Measurements from ENCODE around the gene HDAC1. TPM values are rescaled to one million over a fixed set of nuclear protein-coding genes. Genes with fewer than 3 reads are reported as not detected.

Gene HDAC1
- total RNA-seq, 1 donor from 2014 or later = 52.9 TPM

DNA sequence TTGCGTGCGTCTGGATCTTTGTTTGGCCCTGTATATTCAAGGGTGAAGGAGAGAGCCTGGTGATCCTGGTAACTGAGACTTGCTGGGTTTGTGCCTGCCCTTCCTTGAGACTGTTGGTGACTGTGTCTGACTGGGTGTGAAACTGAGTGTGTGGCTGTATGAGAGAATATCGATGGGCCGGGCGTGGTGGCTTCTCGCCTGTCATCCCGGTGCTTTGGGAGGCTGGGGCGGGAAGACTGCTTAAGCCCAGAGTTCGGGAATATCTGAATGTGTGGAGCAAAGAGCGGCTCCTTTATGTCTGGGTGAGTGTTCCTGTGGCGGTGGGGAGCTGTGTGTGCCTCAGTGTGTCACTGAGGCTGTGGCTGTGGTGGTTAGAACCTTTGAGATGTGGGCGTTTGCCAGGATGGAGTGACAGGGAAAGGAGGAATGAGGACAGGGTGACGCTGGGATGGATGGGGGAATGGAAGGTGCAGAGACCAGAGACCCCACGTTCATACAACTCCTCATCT is 46.8 kb downstream of the HDAC1 start:
- Mint-ChIP-seq H3K9me3 (ENCODE audit: low read depth) (no peaks in the 10 kb centered on the region), H3K4me3 (ENCODE audit: unreplicated experiment) (no peak overlapping the region), H3K4me1 (ENCODE audit: low read depth) (peaks cover 17% of the 10 kb centered on the region), H3K27ac (ENCODE audit: unreplicated experiment) (no peak overlapping the region), H3K27me3 (ENCODE audit: low read depth) (no peaks in the 10 kb centered on the region), H3K36me3 (ENCODE audit: low read depth) (peaks cover 3% of the 10 kb centered on the region)
- DNase-seq (ENCODE audit: low spot score) = no peak
- TF ChIP-seq, protein P1, sequence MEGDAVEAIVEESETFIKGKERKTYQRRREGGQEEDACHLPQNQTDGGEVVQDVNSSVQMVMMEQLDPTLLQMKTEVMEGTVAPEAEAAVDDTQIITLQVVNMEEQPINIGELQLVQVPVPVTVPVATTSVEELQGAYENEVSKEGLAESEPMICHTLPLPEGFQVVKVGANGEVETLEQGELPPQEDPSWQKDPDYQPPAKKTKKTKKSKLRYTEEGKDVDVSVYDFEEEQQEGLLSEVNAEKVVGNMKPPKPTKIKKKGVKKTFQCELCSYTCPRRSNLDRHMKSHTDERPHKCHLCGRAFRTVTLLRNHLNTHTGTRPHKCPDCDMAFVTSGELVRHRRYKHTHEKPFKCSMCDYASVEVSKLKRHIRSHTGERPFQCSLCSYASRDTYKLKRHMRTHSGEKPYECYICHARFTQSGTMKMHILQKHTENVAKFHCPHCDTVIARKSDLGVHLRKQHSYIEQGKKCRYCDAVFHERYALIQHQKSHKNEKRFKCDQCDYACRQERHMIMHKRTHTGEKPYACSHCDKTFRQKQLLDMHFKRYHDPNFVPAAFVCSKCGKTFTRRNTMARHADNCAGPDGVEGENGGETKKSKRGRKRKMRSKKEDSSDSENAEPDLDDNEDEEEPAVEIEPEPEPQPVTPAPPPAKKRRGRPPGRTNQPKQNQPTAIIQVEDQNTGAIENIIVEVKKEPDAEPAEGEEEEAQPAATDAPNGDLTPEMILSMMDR (IDR thresholded peaks at IDR 0.05) = no peak

DNA sequence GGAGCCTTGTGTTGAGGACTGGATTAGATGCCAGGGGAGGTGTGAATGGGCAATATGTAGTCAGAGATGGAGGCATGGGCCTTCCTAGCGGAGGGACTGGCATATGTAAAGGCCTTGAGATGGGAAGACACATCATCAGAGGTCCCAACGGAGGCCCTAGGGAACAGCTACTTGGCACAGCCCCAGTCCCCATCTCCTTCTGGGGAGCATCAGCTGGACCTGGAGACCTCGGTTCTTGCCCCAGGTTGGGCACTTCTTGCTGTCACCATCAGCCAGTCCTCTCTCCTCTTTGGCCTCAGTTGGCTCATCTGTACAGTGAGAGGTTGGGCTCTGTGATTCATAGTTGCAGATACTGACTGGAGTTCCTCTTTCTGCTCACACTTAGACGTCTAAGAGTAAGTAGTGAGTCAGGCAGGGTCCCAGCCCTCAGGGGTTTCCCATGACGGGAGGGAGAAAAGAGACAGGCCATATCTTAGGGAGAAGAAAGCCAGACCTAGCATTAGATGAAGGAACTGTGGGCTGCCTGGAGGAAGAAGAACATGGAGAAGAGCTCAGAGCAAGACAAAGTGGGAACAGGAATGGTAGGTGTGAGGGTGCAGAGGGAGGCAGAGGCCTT is 47.6 kb downstream of the HDAC1 start:
- peaks cover 10% of the 10 kb centered on the region for H3K4me1 Mint-ChIP-seq (ENCODE audit: low read depth)

DNA sequence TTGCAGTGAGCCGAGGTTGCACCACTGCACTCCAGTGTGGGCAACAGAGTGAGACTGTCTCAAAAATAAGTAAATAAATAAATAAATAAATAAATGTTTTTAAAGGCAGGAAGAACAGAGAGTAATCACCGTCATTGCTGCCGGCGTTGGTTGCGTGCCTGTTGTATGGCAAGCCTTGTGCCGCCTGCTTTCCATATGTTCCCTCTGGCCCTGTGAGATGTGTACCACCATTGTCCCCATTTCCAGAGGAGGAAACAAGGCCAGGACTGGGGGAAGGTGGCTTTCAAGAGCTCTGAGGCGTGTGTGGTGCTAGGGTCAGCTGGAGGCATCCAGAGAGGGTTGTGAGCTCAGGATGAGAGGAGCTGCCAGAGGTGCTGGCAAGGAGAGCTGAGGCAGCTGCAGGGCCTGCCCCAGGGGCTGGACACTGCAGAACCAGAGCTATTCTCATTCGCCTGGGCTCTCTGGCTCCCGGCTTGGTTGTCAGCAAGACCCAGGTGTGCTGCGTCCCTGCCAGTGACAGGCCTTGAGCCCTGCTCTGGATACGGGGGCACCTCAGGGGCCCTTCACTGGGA is 49.4 kb downstream of the HDAC1 start:
- no peak overlapping the region for H3K4me3 Mint-ChIP-seq (ENCODE audit: unreplicated experiment)
- no peak overlapping the region for H3K27ac Mint-ChIP-seq (ENCODE audit: unreplicated experiment)
- H3K27me3 Mint-ChIP-seq (ENCODE audit: low read depth) = no peaks in the 10 kb centered on the region
- H3K9me3 Mint-ChIP-seq (ENCODE audit: low read depth) = no peaks in the 10 kb centered on the region
- H3K36me3 Mint-ChIP-seq (ENCODE audit: low read depth) = no peaks in the 10 kb centered on the region
- DNase-seq (ENCODE audit: low spot score) = no peak
- TF ChIP-seq, protein P1 (IDR thresholded peaks at IDR 0.05) = no peak
- H3K4me1 Mint-ChIP-seq (ENCODE audit: low read depth) = peaks cover 4% of the 10 kb centered on the region

More for the DNA sequence above, 47.6 kb downstream of the HDAC1 start:
- TF ChIP-seq, protein P1 (IDR thresholded peaks at IDR 0.05) = no peak
- DNase-seq (ENCODE audit: low spot score) = no peak
- Mint-ChIP-seq H3K4me3 (ENCODE audit: unreplicated experiment) (no peak overlapping the region), H3K9me3 (ENCODE audit: low read depth) (no peaks in the 10 kb centered on the region), H3K36me3 (ENCODE audit: low read depth) (no peaks in the 10 kb centered on the region), H3K27ac (ENCODE audit: unreplicated experiment) (no peak overlapping the region), H3K27me3 (ENCODE audit: low read depth) (no peaks in the 10 kb centered on the region)

DNA sequence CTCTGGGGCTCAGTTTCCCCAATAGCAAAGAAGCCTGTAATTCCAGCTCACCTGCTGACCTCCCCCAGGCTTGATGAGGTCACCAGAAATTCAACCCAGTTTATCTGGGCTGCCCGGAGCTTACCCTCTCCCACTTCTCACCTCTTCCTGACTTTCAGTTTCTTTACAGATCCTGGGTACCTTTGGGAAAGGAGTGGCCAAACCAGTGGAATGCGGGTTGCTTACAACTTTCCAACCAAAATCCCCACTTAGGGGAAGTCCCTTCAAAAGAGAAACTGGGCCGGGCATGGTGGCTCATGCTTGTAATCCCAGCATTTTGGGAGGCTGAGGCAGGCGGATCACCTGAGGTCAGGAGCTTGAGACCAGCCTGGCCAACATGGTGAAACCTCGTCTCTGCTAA is 50.1 kb downstream of the HDAC1 start:
- no peak overlapping the region for H3K4me3 Mint-ChIP-seq (ENCODE audit: unreplicated experiment)
- H3K36me3 Mint-ChIP-seq (ENCODE audit: low read depth) = no peaks in the 10 kb centered on the region
- TF ChIP-seq, protein P1 (IDR thresholded peaks at IDR 0.05) = no peak
- H3K4me1 Mint-ChIP-seq (ENCODE audit: low read depth) = peaks cover under 1% of the 10 kb centered on the region
- no peaks in the 10 kb centered on the region for H3K9me3 Mint-ChIP-seq (ENCODE audit: low read depth)
- no peak for DNase-seq (ENCODE audit: low spot score)
- no peaks in the 10 kb centered on the region for H3K27me3 Mint-ChIP-seq (ENCODE audit: low read depth)
- H3K27ac Mint-ChIP-seq (ENCODE audit: unreplicated experiment) = no peak overlapping the region

- no peak for DNase-seq (ENCODE audit: low spot score)
- TF ChIP-seq, protein P1 (IDR thresholded peaks at IDR 0.05) = no peak
- Mint-ChIP-seq H3K27me3 (ENCODE audit: low read depth) (no peaks in the 10 kb centered on the region), H3K4me1 (ENCODE audit: low read depth) (no peaks in the 10 kb centered on the region), H3K36me3 (ENCODE audit: low read depth) (no peaks in the 10 kb centered on the region), H3K27ac (ENCODE audit: unreplicated experiment) (no peak overlapping the region), H3K4me3 (ENCODE audit: unreplicated experiment) (no peak overlapping the region), H3K9me3 (ENCODE audit: low read depth) (no peaks in the 10 kb centered on the region)
Measured at GRCh38 chr1:32342704-32343103, 50.8 kb downstream of the HDAC1 start.

Measured in chondrocyte (in vitro differentiated cells).